Right lobe of liver (tissue), 6 donors: Measurements from ENCODE around the gene STK35. TPM values are rescaled to one million over a fixed set of nuclear protein-coding genes. Genes with fewer than 3 reads are reported as not detected.

ENCODE experiments used
- ATAC-seq, 4 donors: fragments of 200-7000 bp; cut with Tn5 transposase; one replicate each; pipeline ENCODE4 v1.9.1; 2020; ENCODE audit warnings: mild to moderate bottlenecking in 4 of 4, moderate library complexity in 4 of 4
- DNase-seq, 3 donors: peaks; one replicate each; pipeline ENCODE4 v3.0.0-alpha.2; 2020
- H3K27ac ChIP-seq, 3 donors: fragments of 200-600 bp; one replicate each; pipeline ENCODE4 v1.8.0; 2022
- H3K27me3 ChIP-seq, 2 donors: fragments of 200-600 bp; one replicate each; pipeline ENCODE4 v1.8.0; 2022
- H3K36me3 ChIP-seq, 4 donors: fragments of 200-600 bp; sonication (generic) in 1 of 4; one replicate each; pipeline versions ENCODE4 v1.5.1 to v1.8.0; 2017 to 2022; ENCODE audit warnings: control low read depth in 1 of 4
- H3K4me1 ChIP-seq, 4 donors: fragments of 200-600 bp; sonication (generic) in 1 of 4; one replicate each; pipeline versions ENCODE4 v1.5.1 to v1.8.0; 2017 to 2022; ENCODE audit warnings: control low read depth in 1 of 4
- H3K4me3 ChIP-seq, 3 donors: fragments of 200-600 bp; one replicate each; pipeline ENCODE4 v1.8.0; 2022
- H3K9me3 ChIP-seq, 4 donors: fragments of 200-600 bp; sonication (generic) in 1 of 4; one replicate each; pipeline versions ENCODE4 v1.5.1 to v1.8.0; 2017 to 2022; ENCODE audit warnings: control low read depth in 1 of 4
- CTCF ChIP-seq, 4 donors: fragments of 200-600 bp in 3 of 4; fragments of 450-650 bp in 1 of 4; IDR thresholded peaks; one replicate each; pipeline versions ENCODE4 v1.5.1 to v1.8.0; 2016 to 2022; ENCODE audit warnings: antibody characterized with exemption in 4 of 4, mild to moderate bottlenecking in 2 of 4
- POLR2A ChIP-seq: fragments of 450-650 bp; IDR thresholded peaks from one replicate; pipeline ENCODE4 v1.6.1; 2017; ENCODE audit warnings: antibody characterized with exemption, mild to moderate bottlenecking
- WGBS: methylation state at CpG from one replicate; pipeline ENCODE4 v1.1.6; 2018; ENCODE audit warnings: low coverage, low lambda C conversion rate; ENCODE audit not compliant: insufficient coverage; ENCODE audit errors: missing lambda C conversion rate; 5-methylcytosine and 5-hydroxymethylcytosine counted together
- intact Hi-C, 2 donors: fragments of 100-400 bp; cut with DNase I; formaldehyde crosslinking; loops; one replicate each; pipeline versions ENCODE4 v1.11.2 to v1.14.1; 2022
- total RNA-seq, 6 experiments: library from RNA; depleted of rRNA in 2 of 6; stranded (reverse); fragments of >200 nt in 2 of 6; fragmentation: NEBNext Ultra II Directional in 3 of 6; extraction: Animal tissue kit (Norgen Biotek cat#: 25700) in 3 of 6; gene quantifications; one replicate each; pipeline versions ENCODE4 v1.1.0 to v1.2.4, GENCODE V29; 2016 to 2023
- donor health status: DM: no; HTN: yes; CAD: no.
- donor health status: DM: no; HTN: no; CAD: no.
- donor health status: DM: no; HTN: no; CAD: no.
- donor health status: DM: no; HTN: yes; CAD: no.
- donor health status: DM: no; HTN: yes; CAD: no.

The STK35 gene
- total RNA-seq, 6 experiments from 2014 or later: 6.0 to 12.7 (median 7.2) TPM

DNA sequence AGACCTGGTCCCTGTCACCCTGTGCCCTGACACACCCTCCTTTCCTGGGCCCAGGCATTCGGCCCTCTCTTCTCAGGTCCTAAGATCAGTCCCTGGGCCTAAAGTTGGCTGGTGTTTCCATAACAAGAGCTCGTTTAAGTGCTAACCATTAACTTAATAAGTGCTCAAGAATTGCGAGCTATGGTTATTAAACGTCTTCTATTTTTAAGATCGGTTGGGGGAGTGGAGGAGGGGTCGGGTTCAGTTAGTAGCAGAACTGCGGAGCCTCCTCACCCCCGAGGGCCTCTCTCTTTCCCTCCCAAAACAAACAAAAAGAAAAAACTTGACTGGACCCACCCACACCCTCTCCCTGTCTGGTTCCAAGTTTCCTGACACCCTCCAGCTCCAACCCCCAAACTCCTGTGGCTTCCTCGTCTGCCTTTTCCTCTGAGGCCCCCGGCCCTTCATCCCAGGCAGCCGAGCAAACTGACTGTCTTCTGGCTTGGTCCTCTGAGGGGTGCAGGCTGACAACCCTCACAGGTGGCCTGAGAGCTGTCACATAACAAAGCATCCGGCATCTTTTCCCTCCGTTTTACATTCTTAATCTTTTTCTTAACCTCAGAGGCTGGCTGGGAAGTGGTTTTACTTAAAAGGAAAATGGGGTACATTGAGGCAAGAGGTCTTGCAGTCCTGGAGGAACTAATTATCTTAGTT, 2.0 kb downstream of the STK35 start:
- peak overlapping the region; percentile 100 for H3K27ac ChIP-seq
- ATAC-seq (no peak), DNase-seq (no peak)
- WGBS: under 1% methylated on average over 12 of the region's 13 CpGs
- H3K4me1 ChIP-seq: peaks cover 0 to 28% (median 10%) of the 10 kb centered on the region in 4 donors
- no peaks in the 10 kb centered on the region for H3K27me3 ChIP-seq
- peak overlapping the region; percentile 81 to 94 (median 92) for H3K4me3 ChIP-seq
- TF ChIP-seq CTCF (IDR thresholded peaks at IDR 0.05) (no peak), POLR2A (no peak)
- intact Hi-C loops: no loop called here
- H3K36me3 ChIP-seq: peaks cover 0 to 10% (median 0%) of the 10 kb centered on the region in 4 donors
- no peaks in the 10 kb centered on the region for H3K9me3 ChIP-seq

GRCh38 chr20:2104236-2104635, 2.6 kb downstream of the STK35 start:
- ATAC-seq (no peak), DNase-seq (no peak)
- Histone ChIP-seq H3K27me3 (no peaks in the 10 kb centered on the region), H3K4me1 (peaks cover 0 to 28% (median 10%) of the 10 kb centered on the region in 4 donors), H3K36me3 (peaks cover 0 to 10% (median 0%) of the 10 kb centered on the region in 4 donors), H3K27ac (no peak overlapping the region), H3K9me3 (no peaks in the 10 kb centered on the region), H3K4me3 (peak overlapping the region; percentile 81 to 94 (median 92))
- 58% methylated on average over 8 of the region's 8 CpGs for WGBS
- intact Hi-C loops: no loop called here
- TF ChIP-seq CTCF (IDR thresholded peaks at IDR 0.05) (no peak), POLR2A (no peak)

DNA sequence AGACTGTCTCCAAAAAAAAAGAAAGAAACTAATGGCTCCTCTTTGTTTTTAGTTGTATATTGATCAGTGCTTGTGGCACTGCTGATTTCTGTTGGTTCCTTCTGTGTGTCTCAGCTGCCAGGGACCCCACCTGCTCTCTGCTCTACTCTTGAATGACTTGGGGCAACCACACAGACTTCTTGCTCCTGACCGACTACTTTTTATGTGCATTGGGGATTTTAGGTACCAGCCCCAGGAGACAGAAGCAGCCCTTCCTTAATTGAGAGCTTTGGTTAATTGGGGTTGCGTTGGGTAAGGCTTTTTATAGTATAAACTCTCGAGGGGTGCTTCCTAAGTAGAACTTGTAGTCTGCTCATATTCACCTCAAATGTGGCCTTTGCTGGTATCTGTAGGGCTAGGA, 6.9 kb downstream of the STK35 start:
- Histone ChIP-seq H3K4me1 (peaks cover 0 to 27% (median 7%) of the 10 kb centered on the region in 4 donors), H3K27ac (no peak overlapping the region), H3K9me3 (no peaks in the 10 kb centered on the region), H3K36me3 (peaks cover 0 to 10% (median 0%) of the 10 kb centered on the region in 4 donors), H3K27me3 (no peaks in the 10 kb centered on the region), H3K4me3 (no peak overlapping the region)
- 100% methylated on average over 2 of the region's 3 CpGs for WGBS
- TF ChIP-seq CTCF (IDR thresholded peaks at IDR 0.05): no peak
- TF ChIP-seq POLR2A: no peak
- intact Hi-C loops: no loop called here
- DNase-seq (no peak), ATAC-seq (no peak)

DNA sequence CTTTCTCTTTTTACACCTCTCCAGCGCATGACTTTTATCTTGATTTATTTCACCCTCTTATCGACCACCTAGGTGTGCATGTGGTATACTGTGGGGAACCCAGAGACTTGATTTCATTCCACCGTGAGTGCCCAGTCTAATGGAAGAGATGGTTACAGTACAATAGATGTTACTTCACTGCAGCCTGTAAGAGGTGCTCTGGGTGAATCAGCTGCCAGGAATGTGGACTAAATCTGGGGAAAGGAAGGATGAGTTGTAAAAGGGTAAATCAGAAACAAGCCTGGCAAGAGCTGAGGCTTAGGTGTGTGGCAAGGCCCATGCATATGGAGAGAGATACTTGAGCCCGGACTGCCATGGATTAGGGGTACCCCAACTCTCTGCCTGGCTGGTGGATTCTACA, 7.4 kb downstream of the STK35 start:
- Histone ChIP-seq H3K27ac (no peak overlapping the region), H3K27me3 (no peaks in the 10 kb centered on the region), H3K4me1 (peaks cover 0 to 22% (median 5%) of the 10 kb centered on the region in 4 donors), H3K9me3 (no peaks in the 10 kb centered on the region), H3K4me3 (no peak overlapping the region), H3K36me3 (peaks cover 0 to 10% (median 0%) of the 10 kb centered on the region in 4 donors)
- 80% methylated on average over 3 of the region's 4 CpGs for WGBS
- TF ChIP-seq POLR2A (no peak), CTCF (IDR thresholded peaks at IDR 0.05) (no peak)
- intact Hi-C loops: no loop called here
- ATAC-seq (peak in 1 of 4 donors; percentile 63), DNase-seq (no peak)
